HepG2 (cell line): ENCODE measurements around the gene EFNA4.

Experiments
- CTCF ChIP-seq: sonication (generic); formaldehyde crosslinking; IDR thresholded peaks from 2 replicates; pipeline ENCODE4 v1.5.0; 2020; ENCODE audit warnings: mild to moderate bottlenecking, missing genetic modification reagents, moderate library complexity
- EP300 ChIP-seq, 3 experiments: sonication (generic) in 1 of 3; formaldehyde crosslinking in 1 of 3; IDR thresholded peaks; 2 replicates each; pipeline versions ENCODE4 v1.5.1 to v1.6.1; 2011 to 2020; ENCODE audit warnings: low read depth in 2 of 3, low read length in 2 of 3, borderline replicate concordance in 1 of 3, improper control_type of control experiment in 1 of 3, mild to moderate bottlenecking in 1 of 3, missing genetic modification reagents in 1 of 3, moderate library complexity in 1 of 3
- FOXK2 ChIP-seq: fragments of 450-650 bp; IDR thresholded peaks from 2 replicates; pipeline ENCODE4 v1.6.1; 2016

- TF ChIP-seq FOXK2 (no peak), EP300 (IDR thresholded peaks at IDR 0.05; ENCODE audit: low read depth in 2 of 2, low read length in 2 of 2) (no peak), EP300 (CRISPR knock-in tag; IDR thresholded peaks at IDR 0.05; ENCODE audit: borderline replicate concordance) (no peak), CTCF (CRISPR knock-in tag) (no peak)
Measured at GRCh38 chr1:155030243-155030795, 33.2 kb upstream of the EFNA4 start.
